K562 (cell line): ENCODE data around the gene NAV2. TPM values are rescaled to one million over a fixed set of nuclear protein-coding genes. Genes with fewer than 3 reads are reported as not detected.
A peak's percentile ranks its signal among the peaks of the same experiment; 100 is the strongest.

Experiments
- ATAC-seq: fragments of 200-7000 bp; cut with Tn5 transposase; 3 replicates; pipeline ENCODE4 v1.9.1; 2020; ENCODE audit warnings: moderate library complexity
- BruUV-seq: library from RNA; stranded (reverse); fragments of 400-500 nt; replicated peaks from 2 replicates; lab custom pipeline; 2021; lab: Mats Ljungman, UMichigan
- CTCF ChIA-PET: fragments of 300-600 bp; formaldehyde crosslinking; extraction: SDS; loops from one replicate; lab custom pipeline; 2021; ENCODE audit warnings: low intra/inter-chr PET ratio; lab: Yijun Ruan, JAX
- POLR2A ChIA-PET: fragments of 300-600, 350-650 bp; sonication (Branson Sonifier 250); formaldehyde crosslinking; extraction: SDS; loops from one replicate; lab custom pipeline; 2021; ENCODE audit warnings: antibody characterized with exemption, inconsistent platforms; lab: Yijun Ruan, JAX
- DNase-seq, 4 experiments: peaks; one replicate each; pipeline versions ENCODE4 v3.0.0 to v3.0.0-alpha.2; 2011 to 2018; ENCODE audit warnings: low spot score in 3 of 4, mixed read lengths in 3 of 4; ENCODE audit errors: extremely low read depth in 1 of 4
- FAIRE-seq: peaks from 2 replicates; lab custom pipeline; 2011; peaks lifted over from hg19 to GRCh38; lab: Jason Lieb, UNC
- H2AFZ ChIP-seq: 2 replicates; pipeline ENCODE4 v1.6.0; 2011; ENCODE audit warnings: low read depth, low read length, control low read depth, inconsistent platforms
- H3K27ac ChIP-seq: fragments of 200-600 bp; 3 replicates; pipeline ENCODE4 v1.8.0; 2011; ENCODE audit warnings: low read depth, mild to moderate bottlenecking, control low read depth, inconsistent platforms, low read length, moderate library complexity, mixed read lengths; ENCODE audit errors: extremely low read depth
- H3K27me3 ChIP-seq, 2 experiments: fragments of 300-600 bp in 1 of 2; 2 replicates in 1 of 2; 3 replicates in 1 of 2; pipeline versions ENCODE4 v1.6.0 to v1.8.0; 2011; ENCODE audit warnings: inconsistent platforms in 2 of 2, low read length in 2 of 2, mild to moderate bottlenecking in 1 of 2, mixed read lengths in 1 of 2, moderate library complexity in 1 of 2; ENCODE audit not compliant: control insufficient read depth in 2 of 2, insufficient read depth in 2 of 2
- H3K36me3 ChIP-seq: fragments of 300-600 bp; 3 replicates; pipeline ENCODE4 v1.8.0; 2011; ENCODE audit warnings: mild to moderate bottlenecking, low read length, inconsistent platforms; ENCODE audit not compliant: control insufficient read depth, insufficient read depth
- H3K4me1 ChIP-seq, 2 experiments: fragments of 200-600 bp in 1 of 2; replicated peaks in 1 of 2; 2 replicates in 1 of 2; 3 replicates in 1 of 2; pipeline versions ENCODE4 v1.5.1 to v1.8.0; 2011; ENCODE audit warnings: inconsistent platforms in 2 of 2, low read length in 2 of 2, mild to moderate bottlenecking in 1 of 2, mixed read lengths in 1 of 2, moderate library complexity in 1 of 2; ENCODE audit not compliant: control insufficient read depth in 2 of 2, insufficient read depth in 2 of 2
- H3K4me2 ChIP-seq: 2 replicates; pipeline ENCODE4 v1.6.1; 2011; ENCODE audit warnings: low read length, control low read depth, inconsistent platforms, mixed read lengths; ENCODE audit not compliant: insufficient read depth
- H3K4me3 ChIP-seq: fragments of 200-600 bp; sonication (generic), shearing (Covaris generic); 2 replicates; pipeline ENCODE4 v1.5.1; 2016; ENCODE audit warnings: control low read depth, inconsistent platforms
- H3K79me2 ChIP-seq: fragments of 200-600 bp; 3 replicates; pipeline ENCODE4 v1.8.0; 2011; ENCODE audit warnings: low read length, inconsistent platforms; ENCODE audit not compliant: control insufficient read depth, insufficient read depth
- H3K9ac ChIP-seq, 2 experiments: 2 replicates each; pipeline versions ENCODE4 v1.6.0 to v1.6.1; 2011; ENCODE audit warnings: low read depth in 2 of 2, low read length in 2 of 2, control low read depth in 1 of 2, inconsistent platforms in 1 of 2, mild to moderate bottlenecking in 1 of 2, mixed read lengths in 1 of 2; ENCODE audit not compliant: insufficient read depth in 1 of 2
- H3K9me1 ChIP-seq: one replicate; pipeline ENCODE4 v1.6.0; 2011; ENCODE audit warnings: inconsistent platforms, mild to moderate bottlenecking, low read length, moderate library complexity; ENCODE audit not compliant: control insufficient read depth, insufficient read depth
- H3K9me3 ChIP-seq: replicated peaks from 2 replicates; pipeline ENCODE4 v1.5.1; 2011; ENCODE audit warnings: low read depth, low read length, inconsistent platforms; ENCODE audit not compliant: control insufficient read depth, insufficient read depth
- H4K20me1 ChIP-seq: replicated peaks from 2 replicates; pipeline ENCODE4 v1.6.1; 2011; ENCODE audit warnings: low read length, inconsistent platforms, mixed read lengths; ENCODE audit not compliant: control insufficient read depth, insufficient read depth
- FOXA3 ChIP-seq, 2 experiments: fragments of 450-650 bp in 1 of 2; sonication (generic) in 1 of 2; formaldehyde crosslinking; IDR thresholded peaks in 1 of 2; conservative IDR thresholded peaks in 1 of 2; 2 replicates each; pipeline versions ENCODE4 v1.4.0 to v1.8.0; 2020 to 2022; ENCODE audit warnings: mild to moderate bottlenecking in 2 of 2, missing genetic modification reagents in 1 of 2
- PCBP1 ChIP-seq: fragments of 200-400 bp; formaldehyde crosslinking; IDR thresholded peaks from 2 replicates; pipeline ENCODE4 v1.6.1; 2018; ENCODE audit warnings: mild to moderate bottlenecking, low read depth, low read length; ENCODE audit not compliant: poor library complexity, severe bottlenecking
- SAFB2 ChIP-seq: fragments of 200-400 bp; formaldehyde crosslinking; IDR thresholded peaks from 2 replicates; pipeline ENCODE4 v1.6.1; 2018; ENCODE audit warnings: borderline replicate concordance, low read length, low read depth, moderate library complexity; ENCODE audit not compliant: severe bottlenecking
- TAL1 ChIP-seq: fragments of 450-650 bp; IDR thresholded peaks from 2 replicates; pipeline ENCODE4 v1.6.1; 2016; ENCODE audit warnings: mild to moderate bottlenecking
- ZNF512 ChIP-seq: IDR thresholded peaks from 2 replicates; pipeline ENCODE4 v1.6.1; 2016; ENCODE audit warnings: missing genetic modification characterization, missing compliant biosample characterization
- WGBS: fragments of 100-300 bp; shearing (Covaris generic); methylation state at CpG from one replicate; pipeline ENCODE4 v1.1.6; 2016; ENCODE audit warnings: low coverage, mixed read lengths; ENCODE audit not compliant: insufficient coverage; ENCODE audit errors: missing lambda C conversion rate; 5-methylcytosine and 5-hydroxymethylcytosine counted together
- in situ Hi-C: fragments of 300-500 bp; cut with MboI; formaldehyde crosslinking; loops from 4 replicates; pipeline ENCODE4 v1.15.0; 2018; ENCODE audit warnings: inconsistent platforms, mixed read lengths
- intact Hi-C: fragments of 100-400 bp; cut with micrococcal nuclease; formaldehyde crosslinking; loops from 2 replicates; pipeline ENCODE4 v1.14.2; 2022
- polyA plus RNA-seq, 8 experiments: library from polyadenylated mRNA; depleted of rRNA in 4 of 8; stranded (reverse) in 5 of 8; unstranded in 3 of 8; fragments of >200 nt; fragmentation: Nextera tagmentation in 2 of 8; fragmentation: Illumina TruSeq in 1 of 8; extraction: Ambion mirVana in 2 of 8; extraction: Trizol in 1 of 8; gene quantifications; 2 replicates each; pipeline versions ENCODE4 v1.2.1 to v1.2.3, GENCODE V29; 2011 to 2014; ENCODE audit warnings: inconsistent platforms in 1 of 8, missing spikeins in 1 of 8
- total RNA-seq, 7 experiments: library from RNA; depleted of rRNA in 6 of 7; stranded (reverse); fragments of >200 nt in 6 of 7; fragmentation: Illumina TruSeq in 2 of 7; extraction: Trizol in 2 of 7; gene quantifications; 2 replicates each; pipeline versions ENCODE4 v1.2.1 to v1.2.3, GENCODE V29; 2011 to 2021; ENCODE audit warnings: low replicate concordance in 1 of 7

NAV2 gene
- total and polyA plus RNA-seq, 9 of the 15 experiments (the other 6 are each of a cell fraction or from before 2014, with no cell fraction given), result 0.03 to 0.35 (median 0.05) TPM

- no peak for FAIRE-seq
- Histone ChIP-seq H3K9me3 (no peaks in the 10 kb centered on the region), H3K36me3 (no peaks in the 10 kb centered on the region), H3K4me1 (peaks cover 16 to 32% of the 10 kb centered on the region in 2 experiments), H3K4me2 (peak overlapping the region; percentile 70), H3K9me1 (no peaks in the 10 kb centered on the region), H3K79me2 (no peaks in the 10 kb centered on the region), H3K27ac (no peak overlapping the region)
- CTCF ChIA-PET, result no interaction called here
- peak; percentile 2; the same call in 2 of the 3 replicates for ATAC-seq
- BruUV-seq, result no TSS peak
- in situ Hi-C loops, result no loop called here
- 0 out of 2 replicates have a peak, but pooled peaks have one; percentile 38 for TF ChIP-seq ZNF512 (tag)
- peak; percentile 35 for TF ChIP-seq PCBP1
- no peak for TF ChIP-seq SAFB2
- no peak for TF ChIP-seq FOXA3 (CRISPR knock-in tag; conservative IDR thresholded peaks at IDR 0.05 in 1 of 2, IDR thresholded peaks at IDR 0.05 in 1 of 2)
- TF ChIP-seq TAL1, result no peak
- TF ChIP-seq, all 486 proteins: peak for 2
- Histone ChIP-seq H3K4me3 (peak overlapping the region; percentile 44), H2AFZ (peak overlapping the region; percentile 79), H3K9ac (peak overlapping the region in 1 of 2 experiments; percentile 88; a peak in 2 of 4 replicates), H4K20me1 (peaks cover 14% of the 10 kb centered on the region), H3K27me3 (peaks cover 6 to 30% of the 10 kb centered on the region in 2 experiments)
- 30% methylated on average over 48 of the region's 63 CpGs for WGBS
- intact Hi-C loops, result no loop called here
- POLR2A ChIA-PET, result interaction anchor here (1.2 kb wide), 1 partner anchor 153 kb away, joined by 3 read pairs; no protein-coding TSS in a partner anchor
- DNase-seq, result no peak
Measured at GRCh38 chr11:19713196-19714021, 772 bp downstream of the NAV2 start.
